Right renal cortex interstitium (tissue), 3 donors: ENCODE results near the gene CYP26C1. TPM values are rescaled to one million over a fixed set of nuclear protein-coding genes. Genes with fewer than 3 reads are reported as not detected.

Experiments used
- DNase-seq, 3 donors: peaks; one replicate each; pipeline ENCODE4 v3.0.0-alpha.2; 2013; ENCODE audit warnings: low read depth in 3 of 3, low spot score in 2 of 3
- polyA plus RNA-seq, 3 donors: library from polyadenylated mRNA; unstranded; fragments of 120-200 nt; gene quantifications; one replicate each; pipeline ENCODE4 v1.2.1, GENCODE V29; 2013; ENCODE audit not compliant: insufficient read length in 3 of 3

The CYP26C1 gene, protein sequence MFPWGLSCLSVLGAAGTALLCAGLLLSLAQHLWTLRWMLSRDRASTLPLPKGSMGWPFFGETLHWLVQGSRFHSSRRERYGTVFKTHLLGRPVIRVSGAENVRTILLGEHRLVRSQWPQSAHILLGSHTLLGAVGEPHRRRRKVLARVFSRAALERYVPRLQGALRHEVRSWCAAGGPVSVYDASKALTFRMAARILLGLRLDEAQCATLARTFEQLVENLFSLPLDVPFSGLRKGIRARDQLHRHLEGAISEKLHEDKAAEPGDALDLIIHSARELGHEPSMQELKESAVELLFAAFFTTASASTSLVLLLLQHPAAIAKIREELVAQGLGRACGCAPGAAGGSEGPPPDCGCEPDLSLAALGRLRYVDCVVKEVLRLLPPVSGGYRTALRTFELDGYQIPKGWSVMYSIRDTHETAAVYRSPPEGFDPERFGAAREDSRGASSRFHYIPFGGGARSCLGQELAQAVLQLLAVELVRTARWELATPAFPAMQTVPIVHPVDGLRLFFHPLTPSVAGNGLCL
- polyA plus RNA-seq, result under 1 TPM; 0.04 to 0.10 (median 0.07) TPM

DNA sequence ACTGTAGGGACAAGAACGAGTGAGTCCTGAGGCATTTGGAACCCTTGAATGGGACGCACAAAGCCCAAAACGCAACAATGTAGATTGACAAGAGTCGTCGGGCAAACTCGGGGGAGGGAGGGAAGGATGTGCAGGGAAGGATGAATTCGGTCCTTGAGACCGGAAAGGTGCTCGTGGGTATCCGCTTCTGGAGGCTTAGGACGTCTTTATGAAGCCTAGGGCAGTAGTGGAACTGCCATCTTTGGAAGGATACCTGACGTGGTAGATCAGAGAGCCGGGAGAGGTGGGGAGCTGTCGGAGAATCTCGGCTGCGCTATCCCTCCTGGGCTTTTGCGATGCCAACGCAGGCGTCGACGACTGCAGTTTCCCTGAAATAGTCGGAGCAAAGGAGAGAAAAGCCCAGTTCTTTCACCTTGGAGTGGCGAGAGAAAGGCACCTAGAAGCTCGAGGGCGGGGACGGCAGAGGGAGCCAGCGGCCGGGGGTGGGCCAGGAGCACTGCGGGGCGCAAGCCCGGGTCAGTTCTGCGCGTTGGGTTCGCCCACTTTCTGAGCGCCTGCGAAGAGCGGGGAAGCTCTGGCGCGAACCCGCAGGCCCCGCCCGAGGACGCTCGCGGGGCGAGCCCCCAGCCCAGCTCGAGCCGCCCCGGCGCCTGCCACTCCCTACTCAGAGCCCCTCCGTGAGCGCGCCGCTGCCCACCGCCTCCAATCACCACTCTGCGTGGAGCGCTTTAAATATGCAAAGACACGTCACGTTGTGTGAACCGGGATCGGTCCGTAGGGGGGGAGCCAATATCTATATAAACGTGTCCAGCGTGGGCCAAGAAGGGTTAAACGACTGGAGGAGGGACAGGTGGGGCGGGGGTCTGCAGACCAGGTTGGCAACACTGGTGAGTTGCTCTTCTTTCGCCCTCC, at the start of gene CYP26C1:
CYP26C1 (plus strand) TSS at position 824 of the 912 bp plus-strand sequence. CDS start 466 bp downstream, outside the sequence.
- no peak for DNase-seq

DNA sequence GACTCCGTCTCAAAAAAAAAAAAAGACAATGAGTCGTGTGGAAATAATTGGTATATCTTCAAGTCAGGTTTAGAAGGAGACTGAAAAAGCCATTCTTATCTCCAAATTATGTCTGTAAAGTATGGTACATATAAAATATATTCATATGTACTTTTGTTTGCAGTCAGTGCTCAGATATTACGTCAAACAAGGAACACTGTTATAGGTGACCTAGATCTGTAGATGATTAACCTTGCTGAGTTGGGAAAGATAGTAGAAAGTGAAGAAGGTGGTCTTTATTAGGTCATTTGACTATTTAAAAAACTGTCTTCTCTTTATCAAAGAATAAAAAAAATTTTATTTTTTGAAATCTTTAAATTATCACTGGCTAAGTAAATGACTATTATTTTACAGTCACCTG, 44.9 kb upstream of the CYP26C1 start:
- no peak for DNase-seq

DNA sequence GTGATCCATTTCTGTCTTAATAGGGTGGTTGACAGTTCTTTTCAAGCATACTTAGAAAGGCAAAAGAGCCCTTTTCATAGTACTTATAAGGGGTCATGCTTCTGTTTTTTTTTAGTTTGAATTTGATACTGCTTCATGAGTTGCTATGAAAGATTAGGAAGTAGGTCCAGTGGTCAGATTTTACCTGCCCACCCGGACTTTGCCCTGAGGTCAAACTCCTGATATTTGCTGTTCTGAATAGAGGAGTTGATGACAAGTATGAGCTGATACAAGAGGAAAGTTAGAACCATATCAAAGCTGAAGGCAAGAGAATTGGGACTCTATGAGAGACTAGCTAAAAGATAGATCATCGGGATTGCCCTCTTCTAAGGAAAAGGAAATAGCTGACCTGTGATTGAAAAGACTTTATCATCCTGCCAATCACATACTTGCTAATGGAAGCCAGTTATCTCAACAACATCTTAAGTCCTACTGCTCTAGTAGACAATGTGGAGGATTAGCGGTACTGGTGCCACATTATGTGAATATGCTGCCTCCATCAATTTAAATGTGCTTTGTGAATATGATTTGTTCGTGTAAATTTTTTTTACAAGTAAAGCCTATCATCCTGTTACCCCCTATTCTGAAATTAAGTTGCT, 37.5 kb upstream of the CYP26C1 start:
- DNase-seq, result no peak

DNA sequence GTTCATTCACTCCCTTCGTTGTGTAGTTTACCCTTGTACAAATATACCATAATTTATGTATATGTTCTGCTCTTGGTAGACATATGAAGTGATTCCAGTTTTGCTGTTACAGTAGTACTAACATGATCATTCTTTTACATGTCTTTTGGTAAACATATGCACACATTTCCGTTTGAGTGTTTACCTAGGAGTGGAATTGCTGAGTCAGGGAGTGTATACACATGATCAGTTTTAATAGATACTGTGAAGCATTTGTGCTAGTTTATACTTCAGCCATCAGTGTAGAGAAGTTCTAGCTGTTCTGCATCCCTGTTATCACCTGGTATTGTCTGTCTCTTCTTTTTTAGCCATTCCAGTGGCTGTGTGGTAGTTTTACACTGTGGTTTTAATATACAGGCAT, 34.5 kb upstream of the CYP26C1 start:
- no peak for DNase-seq

DNA sequence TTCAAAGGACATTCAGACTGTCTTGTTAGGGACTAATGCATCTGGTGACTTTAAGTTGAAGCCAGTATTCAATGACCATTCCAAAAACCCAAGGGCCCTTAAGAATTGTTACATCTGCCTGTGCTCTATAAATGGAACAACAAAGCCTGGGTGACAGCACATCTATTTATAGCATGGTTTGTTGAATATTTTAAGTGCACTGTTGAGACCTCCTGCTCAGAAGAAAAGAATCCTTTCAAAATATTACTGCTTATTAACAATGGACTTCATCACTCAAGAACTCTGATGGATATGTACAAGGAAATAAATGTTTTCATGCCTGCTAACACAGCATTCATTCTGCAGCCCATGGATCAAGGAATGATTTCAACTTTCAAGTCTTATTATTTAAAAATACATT, 33.1 kb upstream of the CYP26C1 start:
- no peak for DNase-seq

DNA sequence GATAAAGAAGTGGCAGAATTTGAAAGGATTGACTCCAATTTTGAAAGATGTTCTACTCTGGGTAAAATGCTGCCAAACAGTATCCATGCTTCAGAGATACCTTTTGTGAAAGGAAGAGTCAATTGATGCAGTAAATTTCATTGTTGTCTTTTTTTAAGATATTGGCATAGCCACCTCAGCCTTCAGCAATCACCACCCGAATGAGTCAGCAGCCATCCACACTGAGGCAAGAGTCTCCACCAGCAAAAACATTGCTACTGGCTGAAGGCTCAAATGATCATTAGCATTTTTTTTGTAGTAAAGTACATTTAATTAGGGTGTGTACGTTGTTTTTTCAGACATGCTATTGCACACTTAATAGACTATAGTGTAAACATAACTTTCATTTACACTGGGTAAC, 31.7 kb upstream of the CYP26C1 start:
- no peak for DNase-seq

DNA sequence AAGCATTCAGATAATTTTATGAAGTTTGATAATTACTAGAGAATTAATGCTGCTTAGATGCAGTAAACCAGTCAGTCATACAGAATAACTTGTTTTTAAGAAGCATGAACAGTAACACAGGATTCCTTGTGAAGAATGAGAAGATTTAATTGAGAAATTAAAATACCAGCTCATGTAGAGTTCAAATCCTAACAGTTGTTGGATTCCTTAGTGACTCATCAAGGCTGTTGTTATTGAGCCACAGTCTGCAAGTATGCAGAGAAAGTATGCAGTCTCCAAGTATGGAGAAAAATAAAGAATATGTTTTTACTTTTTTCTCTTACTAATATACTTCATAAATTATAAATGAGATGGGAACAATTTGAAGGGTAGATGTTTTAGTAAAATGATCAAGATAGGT, 30.2 kb upstream of the CYP26C1 start:
- DNase-seq, result no peak

DNA sequence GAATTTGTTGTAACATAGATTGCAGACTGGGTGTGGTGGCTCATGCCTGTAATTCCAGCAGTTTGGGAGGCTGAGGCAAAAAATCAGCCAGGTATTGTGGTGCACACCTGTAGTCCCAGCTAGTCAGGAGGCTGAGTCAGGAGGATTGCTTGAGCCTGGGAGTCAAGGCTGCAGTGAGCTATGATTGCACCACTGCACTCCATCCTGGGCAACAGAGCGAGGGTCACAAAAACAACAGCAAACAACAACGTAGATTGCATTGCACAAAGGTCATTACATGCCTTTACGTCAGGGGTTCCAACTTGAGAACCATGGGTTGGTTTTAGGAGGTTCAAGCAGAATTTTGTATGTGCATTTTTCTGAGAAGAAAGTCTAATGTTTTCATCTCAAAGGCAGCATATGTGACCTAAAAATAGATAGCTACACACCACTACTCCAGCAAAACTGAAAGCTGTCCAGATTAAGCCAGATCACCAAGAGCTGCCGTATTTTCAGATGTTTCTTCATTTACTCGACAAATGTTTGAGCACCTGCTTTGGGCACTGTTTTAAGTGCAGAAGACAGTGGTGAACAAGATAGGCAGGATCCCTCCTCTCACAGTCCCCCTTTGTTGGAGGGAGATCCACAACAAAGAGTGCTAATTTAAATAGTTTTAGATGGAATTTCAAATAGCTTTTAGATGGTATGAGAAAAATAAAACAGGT, 28.3 kb upstream of the CYP26C1 start:
- no peak for DNase-seq

DNA sequence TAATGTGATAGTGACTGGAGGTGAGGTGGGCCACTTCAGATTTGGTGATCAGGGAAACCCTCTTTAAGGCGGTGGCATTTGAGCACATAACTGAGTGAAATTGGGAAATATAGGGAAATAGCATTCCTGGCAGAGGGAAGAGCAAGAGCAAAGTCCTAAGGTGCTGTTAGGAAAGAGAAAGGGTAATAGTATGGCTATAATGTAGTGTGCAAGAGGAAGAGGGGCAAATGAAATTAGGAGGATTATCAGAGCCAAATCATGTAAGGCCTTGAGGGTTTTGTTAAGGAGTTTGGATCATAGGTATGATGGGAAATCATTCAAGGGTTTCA, 27.8 kb upstream of the CYP26C1 start:
- DNase-seq, result no peak

DNA sequence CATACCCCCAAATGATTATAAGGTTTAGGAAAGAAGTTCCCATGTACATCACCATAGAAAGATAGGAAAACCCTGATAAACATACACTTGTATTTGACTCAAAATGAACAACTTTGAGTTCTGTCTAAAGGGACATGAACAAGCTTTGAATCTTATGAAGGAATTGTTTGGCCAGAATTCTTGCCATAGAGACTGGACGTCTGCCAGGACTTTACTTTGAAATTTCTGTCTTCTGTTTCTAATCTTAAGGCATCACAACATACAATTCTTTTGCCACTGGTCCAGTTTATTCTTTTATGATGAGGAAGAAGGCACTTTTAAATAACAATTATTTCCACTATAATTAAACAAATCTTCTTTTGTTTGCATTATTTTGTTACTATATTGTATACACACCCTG, 26.2 kb upstream of the CYP26C1 start:
- DNase-seq, result no peak

DNA sequence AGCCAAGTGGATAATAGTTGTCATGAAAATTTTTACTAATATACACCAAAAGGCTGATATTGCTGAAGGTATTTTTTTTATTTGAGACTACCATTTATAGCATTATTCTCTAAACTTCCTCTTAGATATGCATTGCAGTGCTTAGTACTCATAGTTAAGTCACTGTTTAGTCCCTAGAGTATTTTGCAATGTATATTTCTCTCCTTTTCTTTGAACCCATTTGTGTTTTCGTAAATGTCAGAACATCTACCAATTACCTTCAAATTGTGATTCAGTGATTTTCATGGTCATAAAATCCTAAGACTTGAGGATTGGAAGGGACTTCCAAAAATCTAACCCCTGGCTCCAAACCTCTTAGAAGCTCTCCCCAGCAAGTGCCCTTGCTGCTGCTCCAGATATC, 21.5 kb upstream of the CYP26C1 start:
- no peak for DNase-seq

DNA sequence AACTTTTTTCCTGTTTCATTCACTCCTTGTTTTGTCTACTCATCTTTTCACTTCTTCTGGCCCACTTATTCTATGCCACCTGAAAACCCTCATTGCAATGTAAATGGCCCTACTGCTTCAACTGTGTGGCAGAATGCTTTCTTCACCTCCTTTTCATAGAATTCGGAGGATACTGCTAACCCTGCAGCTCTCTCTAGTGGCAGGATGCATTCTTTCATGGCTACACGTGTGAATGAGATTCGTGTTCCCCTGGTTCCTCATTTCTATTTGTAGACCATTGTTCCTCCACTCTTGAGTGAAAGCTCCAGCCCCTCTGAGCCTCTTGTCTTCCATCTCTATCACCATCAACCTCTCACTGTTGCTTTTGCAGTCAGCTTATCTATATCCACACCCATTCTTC, 20.9 kb upstream of the CYP26C1 start:
- DNase-seq, result no peak

DNA sequence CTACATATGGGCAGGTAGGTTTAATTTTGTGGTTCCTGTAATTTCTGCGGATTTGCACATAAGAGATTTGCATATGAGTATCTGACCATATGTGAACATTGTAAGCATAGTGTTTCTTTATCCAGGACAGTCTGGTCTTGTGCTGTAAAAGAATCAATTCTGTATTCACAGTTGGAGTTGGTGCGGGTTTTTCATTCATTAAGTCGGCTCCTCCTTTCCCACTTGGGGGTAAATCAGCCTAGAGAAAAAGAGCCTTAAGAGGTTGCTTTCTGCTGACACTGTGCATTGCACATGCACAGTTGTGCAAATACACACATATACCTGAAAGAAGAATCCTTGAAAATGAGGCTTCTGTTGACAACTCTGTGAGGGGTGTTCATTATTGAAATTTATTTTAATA, 6.1 kb upstream of the CYP26C1 start:
- no peak for DNase-seq

DNA sequence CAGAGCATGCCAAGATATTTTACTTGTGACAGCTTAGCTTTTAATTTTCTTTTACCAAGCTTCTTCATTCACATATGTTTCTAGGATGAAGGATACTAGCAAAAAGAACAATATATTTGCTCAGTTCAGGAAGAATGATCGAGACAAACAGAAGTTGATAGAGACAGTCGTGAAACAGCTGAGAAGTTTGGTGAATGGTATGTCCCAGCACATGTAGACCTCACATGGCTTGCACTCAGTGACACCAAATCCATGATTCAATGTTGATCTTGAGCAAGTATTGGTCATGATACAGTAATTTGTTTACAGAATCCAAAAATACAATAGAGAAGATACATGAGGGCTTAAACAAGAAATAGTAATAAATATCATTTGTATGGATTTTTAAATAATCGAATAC, 2.5 kb upstream of the CYP26C1 start:
- no peak for DNase-seq

DNA sequence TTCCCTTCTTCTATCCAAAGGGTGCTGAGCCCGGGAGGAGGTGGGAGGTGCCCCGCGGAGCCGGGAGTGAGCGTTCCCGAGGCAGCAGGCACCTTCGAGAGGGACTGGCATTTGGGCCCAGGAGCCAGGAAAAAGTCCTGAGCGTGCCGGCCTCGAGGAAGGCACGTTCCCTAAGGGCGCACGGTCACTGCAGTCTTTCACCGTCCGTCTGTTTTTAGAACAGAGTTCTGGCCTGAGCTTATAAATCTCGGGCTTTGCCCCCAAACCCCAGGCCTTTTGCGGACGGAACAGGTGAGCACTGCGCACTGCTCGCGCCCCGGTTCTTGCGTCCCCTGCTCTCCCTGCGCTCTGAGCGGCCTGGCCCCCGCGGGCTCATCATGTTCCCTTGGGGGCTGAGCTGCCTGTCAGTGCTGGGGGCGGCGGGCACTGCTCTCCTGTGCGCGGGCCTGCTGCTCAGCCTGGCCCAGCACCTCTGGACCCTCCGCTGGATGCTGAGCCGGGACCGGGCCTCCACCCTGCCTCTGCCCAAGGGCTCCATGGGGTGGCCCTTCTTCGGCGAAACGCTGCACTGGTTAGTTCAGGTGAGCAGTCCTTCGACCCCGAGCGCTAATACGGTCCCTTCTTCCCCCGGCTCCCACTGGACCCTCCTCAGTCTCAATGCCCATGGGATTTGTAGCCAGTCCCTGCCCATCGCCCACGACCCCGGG, 442 bp downstream of the CYP26C1 start:
- DNase-seq, result no peak

DNA sequence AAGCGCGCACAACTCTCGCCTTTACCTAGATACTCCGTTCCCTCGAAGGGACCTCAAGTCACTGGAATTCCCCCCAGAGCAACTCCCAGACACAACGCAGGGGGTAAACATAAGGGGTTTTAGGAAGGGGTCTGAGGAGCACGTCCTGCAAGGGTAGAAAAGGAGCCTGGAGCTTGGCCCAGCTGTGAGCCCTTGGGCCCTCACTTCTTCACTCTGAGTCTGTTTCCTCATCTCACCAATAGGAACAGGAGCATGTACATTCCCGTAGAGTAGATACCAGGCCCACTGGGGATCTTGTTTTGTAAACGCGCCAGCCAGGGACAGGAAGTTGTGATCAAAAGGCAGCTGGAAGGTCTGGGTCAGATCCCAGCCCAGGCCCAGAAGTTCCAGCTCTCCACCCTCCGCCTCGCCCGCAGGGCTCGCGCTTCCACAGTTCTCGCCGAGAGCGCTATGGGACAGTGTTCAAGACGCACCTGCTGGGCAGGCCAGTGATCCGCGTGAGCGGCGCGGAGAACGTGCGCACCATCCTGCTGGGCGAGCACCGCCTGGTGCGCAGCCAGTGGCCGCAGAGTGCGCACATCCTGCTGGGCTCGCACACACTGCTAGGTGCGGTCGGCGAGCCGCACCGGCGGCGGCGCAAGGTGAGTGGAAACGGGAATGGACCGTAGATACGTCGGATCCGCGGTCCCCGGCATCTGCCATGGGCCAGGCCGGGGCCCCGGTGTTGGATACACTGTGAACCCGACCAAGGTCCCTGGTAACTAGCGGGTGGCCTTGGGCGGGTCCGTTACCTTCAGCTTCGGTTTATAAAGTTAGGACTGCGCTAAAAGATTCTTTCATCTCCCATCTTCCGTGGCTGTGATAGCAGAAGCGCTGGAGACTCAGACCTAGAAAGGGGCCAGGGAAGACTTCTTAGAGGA, 1.3 kb downstream of the CYP26C1 start:
- DNase-seq, result no peak

DNA sequence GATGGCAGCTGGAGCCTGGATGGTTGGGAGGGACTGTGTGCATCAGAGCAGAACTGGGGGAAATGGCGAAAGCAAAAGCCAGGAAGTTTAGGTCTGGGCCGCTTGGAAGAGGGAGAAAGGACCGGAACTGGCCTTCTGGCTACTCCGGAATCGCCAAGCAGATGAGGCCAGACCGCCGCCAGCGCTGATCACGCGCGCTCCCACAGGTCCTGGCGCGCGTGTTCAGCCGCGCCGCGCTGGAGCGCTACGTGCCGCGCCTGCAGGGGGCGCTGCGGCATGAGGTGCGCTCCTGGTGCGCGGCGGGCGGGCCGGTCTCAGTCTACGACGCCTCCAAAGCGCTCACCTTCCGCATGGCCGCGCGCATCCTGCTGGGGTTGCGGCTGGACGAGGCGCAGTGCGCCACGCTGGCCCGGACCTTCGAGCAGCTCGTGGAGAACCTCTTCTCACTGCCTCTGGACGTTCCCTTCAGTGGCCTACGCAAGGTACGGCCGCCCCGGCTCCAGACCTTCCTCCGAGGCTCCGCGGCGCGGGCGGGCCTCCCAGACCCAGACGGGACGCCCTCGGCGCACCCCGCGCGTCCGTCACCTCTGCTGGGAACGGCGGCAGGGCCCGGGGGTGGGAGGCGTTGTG, 2.0 kb downstream of the CYP26C1 start:
- DNase-seq, result no peak
